Left renal cortex interstitium (tissue), 4 donors: Measurements from ENCODE around the gene E2F1. TPM values are rescaled to one million over a fixed set of nuclear protein-coding genes. Genes with fewer than 3 reads are reported as not detected.

Source experiments
- DNase-seq, 4 donors: peaks; one replicate each; pipeline ENCODE4 v3.0.0-alpha.2; 2013; ENCODE audit warnings: low read depth in 4 of 4, low spot score in 2 of 4, missing footprints in 1 of 4
- polyA plus RNA-seq, 4 donors: library from polyadenylated mRNA; unstranded; fragments of 120-200 nt; gene quantifications; one replicate each; pipeline ENCODE4 v1.2.1, GENCODE V29; 2013; ENCODE audit not compliant: insufficient read length in 4 of 4

The E2F1 gene
- polyA plus RNA-seq, 4 donors: 10.5 to 16.1 (median 13.7) TPM

GRCh38 chr20:33688938-33689424 lies 2.8 kb upstream of the E2F1 start:
- DNase-seq: no peak

GRCh38 chr20:33687993-33688937 lies 2.1 kb upstream of the E2F1 start:
- DNase-seq: no peak

GRCh38 chr20:33687370-33687915 lies 1.3 kb upstream of the E2F1 start:
- no peak for DNase-seq

- DNase-seq: no peak
Observed at GRCh38 chr20:33686984-33687366, 790 bp upstream of the E2F1 start.

- no peak for DNase-seq
Observed at GRCh38 chr20:33685328-33686099, 671 bp downstream of the E2F1 start.

- DNase-seq: no peak
Observed at GRCh38 chr20:33684533-33685327, 1.5 kb downstream of the E2F1 start.

GRCh38 chr20:33681728-33682353 lies 4.3 kb downstream of the E2F1 start:
- DNase-seq: no peak

- DNase-seq: no peak
Observed at GRCh38 chr20:33681288-33681687, 4.9 kb downstream of the E2F1 start.

GRCh38 chr20:33680686-33681085 lies 5.5 kb downstream of the E2F1 start:
- no peak for DNase-seq

GRCh38 chr20:33679758-33680485 lies 6.3 kb downstream of the E2F1 start:
- DNase-seq: no peak

GRCh38 chr20:33677991-33678702 lies 8.0 kb downstream of the E2F1 start:
- DNase-seq: no peak

- DNase-seq: no peak
Observed at GRCh38 chr20:33676652-33677645, 9.2 kb downstream of the E2F1 start.

GRCh38 chr20:33676121-33676520 lies 10.1 kb downstream of the E2F1 start:
- DNase-seq: no peak

GRCh38 chr20:33675136-33675959 lies 10.8 kb downstream of the E2F1 start:
- DNase-seq: no peak

- DNase-seq: no peak
Observed at GRCh38 chr20:33674294-33675135, 11.7 kb downstream of the E2F1 start, which contains the start of gene NECAB3. NECAB3 (minus strand) TSS chr20:33674428; CDS start chr20:33674352, 76 bp downstream.
